ENCODE data around the gene TRAF6.
"Not testable (repeated sequence)": the region's sequence is repeated elsewhere in the genome, so short reads cannot be mapped to it uniquely, and the experiment has no call there.

The TRAF6 gene, protein sequence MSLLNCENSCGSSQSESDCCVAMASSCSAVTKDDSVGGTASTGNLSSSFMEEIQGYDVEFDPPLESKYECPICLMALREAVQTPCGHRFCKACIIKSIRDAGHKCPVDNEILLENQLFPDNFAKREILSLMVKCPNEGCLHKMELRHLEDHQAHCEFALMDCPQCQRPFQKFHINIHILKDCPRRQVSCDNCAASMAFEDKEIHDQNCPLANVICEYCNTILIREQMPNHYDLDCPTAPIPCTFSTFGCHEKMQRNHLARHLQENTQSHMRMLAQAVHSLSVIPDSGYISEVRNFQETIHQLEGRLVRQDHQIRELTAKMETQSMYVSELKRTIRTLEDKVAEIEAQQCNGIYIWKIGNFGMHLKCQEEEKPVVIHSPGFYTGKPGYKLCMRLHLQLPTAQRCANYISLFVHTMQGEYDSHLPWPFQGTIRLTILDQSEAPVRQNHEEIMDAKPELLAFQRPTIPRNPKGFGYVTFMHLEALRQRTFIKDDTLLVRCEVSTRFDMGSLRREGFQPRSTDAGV

DNA sequence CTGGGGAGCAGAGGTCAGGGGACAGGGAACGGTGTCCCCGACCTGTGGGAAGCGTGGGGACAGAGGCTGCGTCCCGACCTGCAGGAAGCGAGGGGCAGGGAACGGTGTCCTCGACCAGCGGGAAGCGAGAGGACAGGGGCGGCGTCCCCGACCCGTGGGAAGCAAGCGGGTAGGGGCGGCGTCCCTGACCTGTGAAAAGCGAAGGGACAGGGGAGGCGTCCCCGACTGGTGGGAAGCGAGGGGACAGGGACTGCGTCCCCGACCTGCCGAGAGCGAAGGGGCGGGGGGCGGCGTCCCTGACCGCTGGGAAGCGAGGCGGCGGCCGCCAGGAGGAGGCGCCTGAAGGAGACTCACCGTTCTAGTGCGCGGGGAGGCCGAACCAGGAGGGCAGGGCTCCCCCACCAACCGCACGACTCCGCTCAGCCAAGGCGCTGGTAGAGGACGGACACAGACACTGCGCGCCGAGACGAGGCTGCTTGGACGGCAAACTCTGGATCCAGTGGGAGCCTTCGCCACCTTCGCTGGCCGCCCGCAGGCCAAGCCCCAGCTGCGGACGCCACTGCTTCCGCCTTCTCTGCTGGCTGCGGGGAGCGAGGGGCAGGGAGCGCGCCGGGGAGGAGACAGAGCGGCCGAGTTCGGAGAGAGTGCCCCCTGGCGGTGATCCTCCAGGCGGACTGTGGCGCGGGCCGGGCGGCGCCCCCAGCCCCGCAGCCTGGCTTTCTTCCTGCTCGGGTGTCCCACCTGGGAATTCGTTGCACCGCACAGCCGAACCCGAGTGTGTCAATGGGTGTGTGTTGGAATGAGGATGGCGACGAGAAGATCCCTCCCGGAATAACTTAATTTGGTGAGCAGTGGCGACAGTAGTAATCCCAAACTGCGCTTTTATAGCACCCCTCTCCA is at the start of gene TRAF6:
TRAF6 (minus strand) TSS at position 579 of the 900 bp plus-strand sequence. CDS start 8,757 bp downstream, outside the sequence.
- peak; percentile 73 to 76 for DNase-seq (ENCODE audit: low read depth in 2 of 2)

DNA sequence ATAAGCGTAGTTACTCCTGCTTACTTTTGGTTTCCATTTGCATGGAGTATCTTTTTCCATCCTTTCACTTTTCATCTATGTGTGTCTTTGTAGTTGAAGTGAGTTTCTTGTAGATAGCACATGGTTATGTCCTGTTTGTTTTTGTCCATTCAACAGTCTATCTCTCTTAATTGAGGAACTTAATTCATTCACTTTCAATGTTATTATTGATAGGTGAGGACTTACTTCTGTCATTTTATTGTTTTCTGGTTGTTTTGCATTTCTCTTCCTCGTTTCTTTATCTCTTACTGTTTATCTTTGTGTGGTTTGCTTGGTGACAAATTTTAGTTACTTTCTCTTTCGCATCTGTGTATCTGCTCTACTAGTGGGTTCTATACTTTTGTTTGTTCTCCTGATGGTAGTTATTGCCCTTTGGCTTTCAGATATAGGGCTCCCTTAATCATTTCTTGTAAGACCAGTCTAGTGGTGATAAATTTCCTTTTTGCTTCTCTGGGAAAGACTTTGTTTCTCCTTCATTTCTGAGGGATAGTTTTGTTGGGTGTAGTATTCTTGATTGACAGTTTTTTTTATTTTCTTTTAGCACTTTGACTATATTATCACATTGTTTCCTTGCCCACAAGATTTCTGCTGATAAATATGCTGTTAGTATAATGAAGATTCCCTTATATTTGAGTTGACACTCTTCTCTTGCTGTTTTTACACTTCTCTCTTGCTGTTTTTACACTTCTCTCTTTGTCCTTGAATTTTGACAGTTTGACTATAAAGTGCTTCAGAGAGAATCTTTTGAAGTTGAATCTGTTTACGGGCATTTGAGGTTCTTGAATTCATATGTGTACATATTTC is 48.7 kb upstream of the TRAF6 start:
- DNase-seq (ENCODE audit: low read depth in 2 of 2): no peak

DNA sequence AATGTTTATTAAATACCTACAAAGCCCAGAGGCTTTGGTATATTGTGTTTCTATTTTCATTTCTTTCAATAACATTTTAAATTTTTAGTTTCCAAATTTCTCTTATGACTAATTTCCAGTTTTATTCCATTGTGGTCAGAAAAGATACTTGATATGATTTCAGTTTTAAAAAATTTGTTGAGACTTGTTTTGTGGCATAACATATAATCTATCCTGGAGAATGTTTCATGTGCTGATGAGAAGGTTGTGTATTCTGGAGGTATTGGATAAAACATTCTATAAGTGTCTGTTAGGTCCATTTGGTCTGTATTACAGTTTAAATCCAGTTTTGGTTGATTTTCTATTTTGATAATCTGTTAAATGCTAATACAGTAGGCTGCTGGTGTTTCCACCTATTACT is 47.9 kb upstream of the TRAF6 start:
- DNase-seq (ENCODE audit: low read depth in 2 of 2): no peak

DNA sequence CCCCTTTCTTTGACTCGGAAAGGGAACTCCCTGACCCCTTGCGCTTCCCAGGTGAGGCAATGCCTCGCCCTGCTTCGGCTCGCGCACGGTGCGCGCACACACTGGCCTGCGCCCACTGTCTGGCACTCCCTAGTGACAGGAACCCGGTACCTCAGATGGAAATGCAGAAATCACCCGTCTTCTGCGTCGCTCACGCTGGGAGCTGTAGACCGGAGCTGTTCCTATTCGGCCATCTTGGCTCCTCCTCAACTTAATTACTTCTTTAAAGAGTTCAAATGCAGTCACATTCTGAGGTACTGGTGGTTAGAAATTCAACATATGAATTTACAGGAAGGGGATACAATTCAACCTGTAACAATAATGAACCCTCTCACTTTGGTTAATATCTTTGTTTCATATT is 47.3 kb upstream of the TRAF6 start:
- DNase-seq (ENCODE audit: low read depth in 2 of 2): not testable (repeated sequence)

DNA sequence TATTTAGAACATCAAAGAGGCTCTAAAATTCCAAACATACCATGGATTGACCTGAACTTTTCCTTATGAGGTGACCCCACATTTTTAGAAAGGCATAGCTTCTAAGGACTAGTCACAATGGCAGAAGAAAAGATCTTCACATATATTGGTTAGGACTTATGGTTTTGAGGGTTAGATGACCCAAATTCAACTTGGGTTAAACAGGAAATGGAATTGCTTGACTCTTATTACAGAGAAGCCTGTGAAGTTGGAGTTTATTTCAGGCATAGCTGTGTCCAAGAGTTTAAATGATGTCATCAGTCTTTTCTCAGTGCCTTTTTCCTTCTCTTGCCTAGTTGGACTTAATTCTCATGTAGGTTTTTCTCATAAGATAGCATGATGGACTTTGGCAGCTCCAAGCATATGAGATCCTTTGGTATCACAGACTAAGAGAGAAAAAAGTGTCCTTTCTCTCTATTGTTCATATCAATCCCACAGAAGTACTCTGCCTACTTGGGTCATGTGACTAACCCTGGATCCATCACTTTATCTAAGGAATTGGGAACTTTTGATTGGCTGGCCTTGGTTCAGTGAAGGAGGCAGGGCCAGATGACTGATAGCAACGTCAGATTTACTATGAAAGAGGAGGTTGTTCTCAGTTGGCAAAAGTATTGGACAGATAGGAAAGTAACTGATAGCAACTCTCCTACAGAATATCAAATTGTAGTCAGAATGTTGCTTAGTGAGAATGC is 40.5 kb upstream of the TRAF6 start:
- no peak for DNase-seq (ENCODE audit: low read depth in 2 of 2)

DNA sequence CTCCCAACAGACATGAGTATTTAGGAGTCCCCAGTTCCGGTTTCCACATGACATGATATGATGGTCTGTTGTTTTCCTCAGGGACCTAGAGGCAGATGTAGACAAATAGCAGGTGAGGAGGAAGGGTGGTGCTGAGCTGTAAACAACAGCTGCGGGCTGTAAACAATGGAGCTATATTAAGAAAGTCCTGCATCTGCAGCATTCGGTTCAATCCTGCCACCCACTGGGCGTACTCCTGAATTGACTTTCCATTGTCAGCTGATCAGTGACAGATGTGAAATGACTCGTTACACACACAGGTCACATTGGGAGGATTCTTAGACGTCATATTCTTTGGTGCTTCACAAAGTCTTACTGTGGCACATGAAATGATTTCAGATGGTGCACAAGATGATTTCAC is 30.9 kb upstream of the TRAF6 start:
- DNase-seq (ENCODE audit: low read depth in 2 of 2): no peak

DNA sequence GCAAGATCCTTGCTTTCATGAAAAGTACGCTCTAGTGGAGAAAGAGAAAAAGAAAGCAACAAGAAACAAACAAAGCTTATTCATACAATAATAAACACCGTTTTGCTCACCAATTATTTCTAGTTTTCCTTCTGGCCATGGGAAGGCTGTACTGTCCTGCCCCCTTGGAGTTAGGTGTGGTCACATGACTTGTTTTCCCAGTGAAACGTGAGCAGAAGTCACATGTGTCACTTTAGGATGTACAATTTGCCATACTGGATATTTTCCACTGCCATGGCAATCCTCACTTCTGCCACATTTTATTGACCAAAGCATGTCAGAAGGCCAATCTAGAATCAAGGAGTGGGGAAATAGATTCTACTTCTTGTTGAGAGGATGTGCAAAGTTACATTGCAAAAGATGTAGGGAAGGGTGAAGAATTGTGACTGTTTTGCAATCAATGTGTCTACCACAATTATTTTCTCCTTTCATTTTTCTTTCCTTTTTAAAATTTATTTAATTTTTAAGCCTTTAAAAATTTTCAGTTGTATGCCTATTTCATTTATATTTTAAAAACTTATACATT is 24.3 kb upstream of the TRAF6 start:
- no peak for DNase-seq (ENCODE audit: low read depth in 2 of 2)

DNA sequence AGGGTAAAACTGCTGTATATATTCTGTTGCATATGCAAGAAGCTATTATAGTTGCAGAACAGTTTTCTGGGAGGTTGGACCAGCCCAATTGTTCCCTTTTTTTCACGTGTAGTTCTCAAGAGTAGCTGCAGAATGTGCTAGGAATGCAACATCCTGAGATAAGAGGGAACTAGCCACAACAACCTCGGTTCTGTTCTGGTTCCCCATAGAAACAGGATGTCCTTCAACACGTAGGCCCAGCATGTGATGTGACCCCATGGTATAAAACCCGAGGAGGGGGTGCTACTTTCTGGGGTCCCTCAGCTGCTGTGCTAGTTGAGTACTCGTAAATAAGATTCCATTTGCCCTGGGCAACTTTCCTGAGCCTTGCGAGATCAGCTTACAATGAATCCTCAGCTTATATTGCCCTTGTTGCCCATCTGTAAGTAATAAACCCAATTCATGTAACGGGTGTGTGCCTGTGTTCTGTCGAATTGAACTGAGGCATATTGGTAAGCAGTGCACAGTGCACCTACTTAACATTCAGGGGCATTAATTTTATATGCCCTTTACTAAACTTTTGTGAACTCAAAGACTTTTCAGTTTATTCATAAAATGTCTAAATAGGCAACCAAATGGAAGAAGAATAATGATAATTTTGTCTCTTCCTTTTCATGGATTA is 23.0 kb upstream of the TRAF6 start:
- DNase-seq (ENCODE audit: low read depth in 2 of 2): no peak

DNA sequence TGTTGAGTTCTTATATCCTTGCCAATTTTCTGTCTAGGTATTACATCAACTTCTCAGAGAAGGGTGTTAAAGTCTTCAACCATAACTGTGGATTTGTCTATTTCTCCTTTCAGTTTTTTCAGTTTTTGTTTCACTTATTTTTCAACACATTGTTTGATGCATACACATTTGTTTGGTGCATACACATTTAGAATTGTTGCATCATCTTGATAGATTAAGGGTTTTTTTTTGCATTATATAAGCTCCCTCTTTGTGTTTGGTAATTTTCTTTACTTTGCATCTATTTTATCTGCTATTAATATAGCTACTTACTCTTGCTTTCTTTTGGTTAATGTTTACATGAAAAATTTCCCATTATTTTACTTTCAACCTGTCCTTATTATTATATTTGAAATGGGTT is 20.8 kb upstream of the TRAF6 start:
- DNase-seq (ENCODE audit: low read depth in 2 of 2): no peak

DNA sequence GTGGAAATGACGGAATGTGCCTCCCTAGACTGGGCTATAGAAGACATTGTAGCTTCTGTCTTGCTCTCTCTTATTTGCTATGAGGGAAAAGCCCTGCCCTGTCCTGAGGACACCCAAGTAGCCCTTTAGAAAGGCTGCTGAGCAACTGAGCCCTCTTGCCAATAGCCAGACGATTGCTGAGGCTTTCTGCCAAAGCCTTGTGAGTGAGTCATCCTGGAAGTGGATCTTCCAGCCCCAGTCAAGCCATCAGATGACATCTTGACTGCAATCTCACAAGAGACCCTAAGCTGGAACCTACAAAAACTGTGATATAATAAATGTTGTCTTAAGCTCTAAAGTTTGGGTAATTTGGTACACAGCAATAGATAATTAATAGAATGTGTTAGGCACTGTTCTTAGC is 3.9 kb upstream of the TRAF6 start:
- DNase-seq (ENCODE audit: low read depth in 2 of 2): no peak

DNA sequence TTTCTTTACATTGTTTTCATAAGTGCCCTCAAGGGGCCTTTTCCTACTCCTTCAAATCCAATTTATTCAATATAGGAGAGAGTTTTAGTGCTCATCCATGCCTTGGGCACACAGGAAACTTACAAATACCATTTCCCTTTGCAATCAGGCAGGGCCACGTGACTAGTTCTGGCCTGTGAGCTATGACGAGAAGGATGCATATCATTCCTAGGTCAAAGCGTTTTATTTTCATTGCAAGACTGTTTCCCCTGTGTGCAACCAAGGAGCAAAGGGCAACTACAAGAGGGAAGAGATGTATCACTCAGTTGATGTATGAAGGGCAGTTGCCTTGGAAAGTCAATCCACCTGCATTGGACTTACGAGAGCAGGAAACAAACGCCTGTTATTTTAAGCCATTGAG is 1.9 kb upstream of the TRAF6 start:
- DNase-seq (ENCODE audit: low read depth in 2 of 2): no peak

DNA sequence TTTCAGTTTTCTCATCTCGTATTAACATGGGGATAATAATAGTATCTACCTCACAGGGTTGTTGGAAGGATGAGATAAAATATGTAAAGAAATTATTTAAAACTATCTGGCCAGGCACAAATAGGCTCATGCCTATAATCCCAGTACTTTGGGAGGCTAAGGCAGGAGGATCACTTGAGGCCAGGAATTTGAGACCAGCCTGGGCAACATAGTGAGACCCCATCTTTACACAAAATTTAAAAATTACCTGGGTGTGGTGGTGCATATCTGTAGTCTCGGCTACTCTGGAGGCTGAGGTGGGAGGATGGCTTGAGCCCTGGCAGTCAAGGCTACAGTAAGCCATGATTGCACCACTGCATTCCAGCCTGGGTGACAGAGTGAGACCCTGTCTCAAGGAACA is 990 bp upstream of the TRAF6 start:
- DNase-seq (ENCODE audit: low read depth in 2 of 2): not testable (repeated sequence)

DNA sequence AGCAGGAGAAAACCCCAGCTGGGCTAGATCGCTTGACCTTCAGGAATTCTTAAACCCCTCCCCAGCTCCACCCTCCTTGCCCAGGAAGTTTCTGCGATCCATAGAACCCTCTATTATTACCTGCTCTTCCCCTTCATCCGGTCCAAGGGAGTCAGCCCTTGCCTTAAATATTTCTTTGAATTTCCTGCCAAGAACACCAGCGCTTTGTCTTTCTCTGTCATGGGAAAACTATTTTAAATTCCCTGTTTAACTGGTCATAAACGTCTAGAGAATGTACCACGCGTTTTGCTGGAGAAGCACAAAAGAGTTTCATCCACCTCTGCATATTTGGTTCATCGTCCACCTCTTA is 496 bp upstream of the TRAF6 start:
- no peak for DNase-seq (ENCODE audit: low read depth in 2 of 2)

DNA sequence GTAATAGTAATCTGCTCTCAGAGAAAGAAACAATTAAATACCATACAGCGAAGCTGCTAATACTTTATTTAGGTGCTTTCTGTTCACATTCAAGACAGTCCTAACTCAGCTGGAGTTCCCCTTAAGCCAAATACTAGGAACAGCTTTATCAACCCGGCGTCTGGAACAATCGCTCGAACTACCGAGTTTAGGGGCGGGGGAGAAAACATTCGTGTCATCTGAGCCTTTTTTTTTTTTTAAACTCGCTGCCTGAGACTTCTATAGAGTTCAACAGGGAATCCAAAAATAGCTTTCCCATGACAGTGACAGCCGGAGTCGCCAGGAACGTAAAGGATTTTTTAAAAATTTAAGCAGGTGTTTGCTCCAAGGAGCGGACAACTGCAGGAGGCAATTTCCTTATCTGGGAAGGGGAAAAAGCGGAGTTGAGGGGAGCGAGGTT is 852 bp downstream of the TRAF6 start:
- peak in 1 of 2 donors; percentile 18 for DNase-seq (ENCODE audit: low read depth in 2 of 2)

DNA sequence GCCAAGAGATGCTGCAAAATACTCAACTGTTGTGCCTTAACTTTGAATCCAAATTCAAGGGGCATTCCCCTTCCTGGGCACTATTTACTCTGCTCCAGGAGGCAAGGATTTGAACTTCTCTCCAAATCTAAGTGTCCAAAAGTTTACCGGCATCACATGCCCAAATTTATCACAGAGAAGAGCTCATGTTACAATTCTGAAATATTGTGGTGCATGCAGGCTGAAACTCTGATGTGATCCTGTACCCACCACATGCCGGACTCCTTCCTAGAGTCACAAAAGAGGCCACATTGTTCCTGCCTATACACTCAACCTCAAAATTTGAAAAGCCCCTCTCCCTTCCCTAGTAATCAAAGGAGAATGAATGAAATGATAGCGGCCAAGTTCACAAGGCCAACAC is 1.3 kb downstream of the TRAF6 start:
- DNase-seq (ENCODE audit: low read depth in 2 of 2): no peak

DNA sequence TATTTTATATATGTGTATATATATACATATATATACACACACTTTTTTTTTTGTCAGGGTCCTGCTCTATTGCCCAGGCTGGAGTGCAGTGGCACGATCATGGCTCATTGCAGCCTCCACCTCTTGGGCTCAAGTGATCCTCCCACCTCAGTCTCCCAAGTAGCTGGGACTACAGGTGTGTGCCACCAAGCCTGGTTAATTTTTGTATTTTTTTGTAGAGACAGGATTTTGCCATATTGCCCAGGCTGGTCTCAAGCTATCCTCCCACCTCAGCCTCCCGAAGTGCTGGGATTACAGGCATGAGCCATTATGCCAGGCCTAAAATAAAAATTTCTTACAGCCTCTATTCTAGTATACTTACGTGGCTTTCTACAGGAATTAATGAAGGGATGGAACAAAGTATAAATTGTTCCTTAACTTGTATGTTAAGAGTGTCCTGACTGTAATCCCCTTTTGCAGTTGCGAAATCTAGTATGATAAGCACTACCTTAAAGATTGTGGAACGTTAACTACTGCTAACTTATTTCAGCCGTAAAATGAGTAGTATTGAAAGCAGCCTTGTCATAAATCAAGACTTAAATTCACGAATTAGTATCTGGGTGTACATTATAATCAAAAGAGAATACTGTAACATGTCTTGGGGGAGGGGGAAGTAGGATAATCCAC is 2.1 kb downstream of the TRAF6 start:
- no peak for DNase-seq (ENCODE audit: low read depth in 2 of 2)

DNA sequence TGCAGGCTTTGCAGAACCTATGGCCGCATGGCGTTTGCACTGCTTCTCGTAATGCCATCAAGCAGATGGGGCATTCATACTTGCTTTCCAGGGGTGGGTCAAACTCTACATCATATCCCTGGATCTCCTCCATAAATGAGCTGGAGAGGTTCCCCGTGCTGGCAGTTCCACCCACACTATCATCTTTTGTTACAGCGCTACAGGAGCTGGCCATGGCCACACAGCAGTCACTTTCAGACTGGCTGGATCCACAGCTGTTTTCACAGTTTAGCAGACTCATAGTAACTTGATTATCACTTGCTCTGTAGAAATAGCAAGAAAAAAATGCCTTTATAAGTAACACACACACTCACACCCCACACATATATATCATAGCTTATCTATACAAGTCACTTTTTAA is 8.8 kb downstream of the TRAF6 start:
- DNase-seq (ENCODE audit: low read depth in 2 of 2): no peak

DNA sequence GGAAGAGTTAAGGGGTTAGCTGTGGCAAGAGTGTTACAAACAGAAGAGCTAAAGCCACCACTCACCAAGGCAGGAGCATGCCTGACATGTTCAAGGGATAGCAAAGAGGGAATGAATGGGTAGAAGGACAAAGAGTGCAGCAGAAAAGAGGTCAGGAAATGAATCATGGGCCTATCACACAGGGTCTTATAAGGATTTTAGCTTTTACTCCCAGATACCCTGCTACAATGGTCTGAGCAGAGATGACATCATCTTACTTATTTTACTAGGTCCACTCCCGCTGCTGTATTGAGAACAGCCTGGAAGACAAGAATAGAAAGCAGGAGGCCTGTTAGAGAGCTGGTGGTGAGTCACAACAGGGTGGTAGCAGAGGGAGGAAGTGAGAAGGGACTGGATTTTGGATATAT is 9.8 kb downstream of the TRAF6 start:
- no peak for DNase-seq (ENCODE audit: low read depth in 2 of 2)

DNA sequence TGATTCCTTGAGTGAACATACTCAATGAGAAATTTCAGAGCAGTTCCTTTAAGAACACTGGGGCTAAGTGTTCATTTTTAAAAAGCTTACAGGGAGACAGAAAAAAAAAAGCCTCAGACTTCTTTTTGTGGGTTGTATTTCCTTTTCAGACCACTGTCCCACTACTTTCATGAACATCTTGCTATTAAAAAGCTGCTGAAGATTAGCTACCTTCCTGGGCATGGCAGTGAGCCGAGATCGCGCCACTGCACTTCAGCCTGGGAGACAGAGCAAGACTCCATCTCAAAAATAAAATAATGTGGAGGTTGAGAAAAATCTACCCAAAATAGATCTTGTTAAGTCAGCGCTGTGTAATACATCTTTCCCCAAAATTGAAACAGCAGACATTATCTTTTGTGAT is 10.8 kb downstream of the TRAF6 start:
- DNase-seq (ENCODE audit: low read depth in 2 of 2): no peak

DNA sequence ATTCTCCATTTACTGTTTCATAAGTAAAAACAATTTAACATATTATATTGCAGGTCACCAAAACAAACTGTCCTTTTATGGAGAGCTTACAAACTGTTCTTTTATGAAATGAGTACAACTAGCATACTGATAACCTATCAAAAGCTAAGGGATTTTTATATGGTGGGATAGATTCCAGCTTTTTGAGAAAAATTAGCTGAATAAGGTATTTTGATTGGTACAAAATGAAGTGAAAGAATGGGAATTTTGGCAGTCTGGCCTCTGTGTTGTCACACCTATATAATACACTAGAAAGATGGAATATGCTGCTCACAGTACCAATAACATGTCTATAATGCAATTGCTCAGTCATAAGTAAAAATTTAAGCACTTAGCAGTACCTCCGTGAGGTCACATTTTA is 11.4 kb downstream of the TRAF6 start:
- DNase-seq (ENCODE audit: low read depth in 2 of 2): no peak
